Stimulated activated CD4-positive, alpha-beta T cell treated with anti-CD3 and anti-CD28 coated beads, Interleukin-12 subunit alpha, Interleukin-12 subunit beta, amount 100 ng/mL, for 48 hours (primary cell): Measurements from ENCODE around the gene SDK2.

ENCODE experiments used
- DNase-seq, 3 donors: peaks; one replicate each; pipeline ENCODE4 v3.0.0-alpha.2; 2020; ENCODE audit warnings: low read depth in 2 of 3, low spot score in 1 of 3

Gene SDK2

GRCh38 chr17:73397278-73397826 is 246.9 kb downstream of the SDK2 start:
- DNase-seq, result no peak

DNA sequence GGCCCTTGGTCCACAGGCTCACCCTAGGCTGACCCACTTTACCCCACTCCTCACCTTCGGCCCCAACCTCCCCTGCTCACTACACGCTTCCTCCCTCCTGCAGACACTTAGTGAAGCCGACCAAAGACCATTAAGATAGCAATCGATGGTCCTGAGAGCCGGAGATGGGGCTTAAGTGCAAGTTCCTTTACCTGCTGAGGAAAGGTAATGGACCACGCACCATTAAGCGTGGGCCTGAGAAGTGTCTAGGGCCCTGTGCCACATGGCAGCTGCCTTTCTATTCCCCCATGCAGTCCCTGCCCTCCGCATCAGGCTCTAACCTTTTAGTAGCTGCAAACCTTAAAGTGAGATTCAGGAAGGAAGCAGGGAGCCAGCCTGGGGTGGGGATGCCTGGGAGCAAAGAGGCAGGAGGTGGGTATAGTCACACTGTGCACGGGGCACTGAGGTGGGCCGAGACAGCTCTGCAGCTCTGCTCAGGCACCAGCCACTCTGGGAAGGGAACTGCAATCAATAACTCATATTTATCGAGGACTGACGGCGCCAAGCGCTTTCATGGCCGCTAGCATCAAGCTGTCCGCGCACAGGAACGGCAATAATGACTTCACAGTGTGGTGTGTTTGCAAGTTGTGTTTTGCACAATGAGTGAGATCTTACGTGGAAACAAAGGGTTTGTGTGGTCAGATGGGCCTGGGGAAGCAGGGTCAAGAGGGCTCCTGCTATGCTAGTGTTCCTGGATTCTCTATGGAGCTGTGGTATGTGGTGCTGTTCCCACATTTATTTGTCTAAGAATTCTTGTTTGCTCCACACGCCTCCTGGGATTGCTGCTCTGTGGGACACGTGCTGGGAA is 247.6 kb downstream of the SDK2 start:
- DNase-seq, result no peak

DNA sequence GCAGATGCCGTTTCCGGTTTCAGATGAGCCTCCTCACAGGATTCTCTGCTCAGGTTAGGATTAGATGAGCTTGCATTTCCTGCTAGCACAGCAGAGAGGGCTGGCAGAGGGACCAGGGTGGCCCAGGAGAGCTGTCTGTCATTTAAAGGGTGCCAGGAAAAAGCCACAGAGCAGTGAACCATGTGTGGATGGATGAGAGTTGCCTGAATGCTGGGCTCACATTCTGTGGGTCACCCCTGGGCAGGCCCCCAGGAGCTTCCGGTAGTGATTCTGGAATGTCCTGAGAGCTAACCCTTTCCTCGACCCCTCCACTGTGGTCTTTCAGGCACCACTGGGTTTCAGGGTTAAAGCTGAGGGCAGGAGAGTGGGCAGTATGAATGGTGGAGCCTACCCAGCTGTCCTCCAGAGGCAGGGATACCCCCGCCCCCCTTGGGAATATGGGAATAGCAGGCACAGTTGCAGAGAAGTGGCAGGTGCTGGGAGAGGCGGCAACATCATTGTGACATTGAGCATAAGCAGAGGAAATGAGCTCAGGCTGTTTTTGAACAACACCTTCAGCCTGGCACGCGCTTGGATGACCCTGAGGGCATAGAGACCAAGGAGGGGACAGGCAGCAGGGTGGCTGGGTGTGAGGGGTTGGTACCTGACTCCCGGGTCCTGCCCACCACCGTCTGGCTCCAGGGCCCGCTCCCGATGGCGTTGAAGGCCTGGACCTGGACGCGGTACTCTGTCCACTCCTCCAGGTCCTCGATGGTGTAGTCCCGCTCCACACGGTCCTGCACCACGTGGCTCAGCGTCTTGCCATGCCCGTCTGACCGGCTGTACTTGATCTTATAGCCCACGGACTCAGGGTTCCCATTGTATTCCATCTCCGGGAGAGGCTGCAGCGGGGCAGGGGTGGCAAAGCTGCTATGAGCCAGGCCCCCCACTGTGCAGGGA is 249.5 kb downstream of the SDK2 start:
- no peak for DNase-seq

- no peak for DNase-seq
Measured at GRCh38 chr17:73393962-73394361, 250.3 kb downstream of the SDK2 start.

- DNase-seq, result no peak
Measured at GRCh38 chr17:73393381-73393780, 250.9 kb downstream of the SDK2 start.

- DNase-seq, result no peak
Measured at GRCh38 chr17:73391331-73392265, 252.6 kb downstream of the SDK2 start.

- no peak for DNase-seq
Measured at GRCh38 chr17:73390851-73391250, 253.4 kb downstream of the SDK2 start.

DNA sequence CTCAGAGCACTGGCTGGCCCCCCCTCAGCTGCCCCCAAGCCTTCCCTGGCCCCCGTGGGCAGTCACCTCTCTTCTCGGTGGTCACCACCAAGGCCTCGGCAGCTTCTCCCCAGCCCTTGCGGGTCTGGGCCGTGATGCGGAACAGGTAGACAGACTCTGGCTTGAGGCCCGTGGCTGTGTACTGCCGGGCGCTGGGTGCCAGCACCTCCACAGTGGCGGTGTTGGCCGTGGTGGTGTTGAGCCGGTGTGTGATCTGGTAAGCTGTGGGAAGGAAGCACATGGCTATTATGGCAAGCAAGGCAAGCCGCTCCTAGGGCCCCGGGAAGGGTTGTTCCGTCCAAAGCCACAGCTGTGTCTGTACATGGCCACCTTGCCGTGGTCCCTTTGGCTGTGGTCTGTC is 254.0 kb downstream of the SDK2 start:
- no peak for DNase-seq

- no peak for DNase-seq
Measured at GRCh38 chr17:73389411-73389810, 254.8 kb downstream of the SDK2 start.

DNA sequence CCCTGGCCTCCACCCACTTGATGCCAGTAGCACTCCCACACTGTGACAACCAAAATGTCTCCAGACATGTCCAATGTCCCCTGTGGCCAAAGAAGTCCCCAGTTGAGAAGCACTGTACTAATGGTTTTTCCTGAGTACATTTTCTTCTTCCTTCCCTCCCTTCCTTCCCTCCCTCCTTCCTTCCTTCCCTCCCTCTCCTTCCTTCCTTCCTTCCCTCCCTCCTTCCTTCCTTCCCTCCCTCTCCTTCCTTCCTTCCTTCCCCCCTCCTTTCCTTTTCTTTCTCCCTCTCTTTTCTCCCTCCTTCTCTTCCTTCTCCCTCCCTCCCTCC is 255.7 kb downstream of the SDK2 start:
- no peak for DNase-seq

- DNase-seq, result no peak
Measured at GRCh38 chr17:73387746-73388577, 256.3 kb downstream of the SDK2 start.

GRCh38 chr17:73386561-73386960 is 257.7 kb downstream of the SDK2 start:
- DNase-seq, result no peak

GRCh38 chr17:73384926-73385325 is 259.3 kb downstream of the SDK2 start:
- DNase-seq, result no peak

GRCh38 chr17:73380439-73381106 is 263.7 kb downstream of the SDK2 start:
- DNase-seq, result no peak

- DNase-seq, result no peak
Measured at GRCh38 chr17:73379826-73380225, 264.4 kb downstream of the SDK2 start.

- no peak for DNase-seq
Measured at GRCh38 chr17:73378974-73379470, 265.2 kb downstream of the SDK2 start.

- DNase-seq, result no peak
Measured at GRCh38 chr17:73376636-73377035, 267.6 kb downstream of the SDK2 start.

- DNase-seq, result no peak
Measured at GRCh38 chr17:73376152-73376551, 268.1 kb downstream of the SDK2 start.

DNA sequence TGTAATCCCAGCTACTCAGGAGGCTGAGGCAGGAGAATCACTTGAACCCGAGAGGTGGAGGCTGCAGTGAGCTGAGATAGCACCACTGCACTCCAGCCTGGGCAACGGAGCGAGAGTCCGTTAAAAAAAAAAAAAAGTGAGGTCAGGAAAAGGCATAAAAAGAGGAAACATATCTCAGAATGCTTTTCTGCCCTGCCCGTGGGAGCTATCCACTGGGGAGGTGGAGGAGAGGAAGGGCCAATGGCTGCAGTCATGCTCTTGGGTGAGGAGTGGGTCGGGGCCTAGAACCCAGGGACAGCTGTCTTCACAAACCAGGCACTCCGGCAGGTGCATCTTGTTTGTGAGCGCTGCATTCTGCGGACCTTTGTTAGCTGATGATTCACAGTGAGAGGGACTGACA is 272.4 kb downstream of the SDK2 start:
- no peak for DNase-seq
